Smooth muscle cell (in vitro differentiated cells): ENCODE results near the gene NRG2. TPM values are rescaled to one million over a fixed set of nuclear protein-coding genes. Genes with fewer than 3 reads are reported as not detected.

ENCODE experiments used
- DNase-seq: peaks from one replicate; lab custom pipeline; 2025; ENCODE audit not compliant: unreplicated experiment; lab: John Stamatoyannopoulos, UW
- H2AFZ ChIP-seq: fragments of 200-600 bp; sonication (generic); 2 replicates; pipeline ENCODE4 v1.6.0; 2016; ENCODE audit warnings: antibody characterized with exemption, low read depth, mild to moderate bottlenecking
- H3F3A ChIP-seq: fragments of 200-600 bp; sonication (generic); 2 replicates; pipeline ENCODE4 v1.6.0; 2017; ENCODE audit warnings: antibody characterized with exemption, low read depth
- H3K27ac ChIP-seq: fragments of 200-600 bp; sonication (generic); 2 replicates; pipeline ENCODE4 v1.5.1; 2016; ENCODE audit warnings: low read depth, mild to moderate bottlenecking
- H3K27me3 ChIP-seq: fragments of 200-600 bp; sonication (generic); 2 replicates; pipeline ENCODE4 v1.6.1; 2016; ENCODE audit warnings: low read depth, mild to moderate bottlenecking
- H3K36me3 ChIP-seq: fragments of 200-600 bp; sonication (generic); 2 replicates; pipeline ENCODE4 v1.5.1; 2016; ENCODE audit warnings: low read depth
- H3K4me1 ChIP-seq: fragments of 200-600 bp; sonication (generic); 2 replicates; pipeline ENCODE4 v1.5.1; 2016; ENCODE audit warnings: low read depth
- H3K4me2 ChIP-seq: fragments of 200-600 bp; sonication (generic); 2 replicates; pipeline ENCODE4 v1.6.0; 2016; ENCODE audit warnings: mild to moderate bottlenecking
- H3K4me3 ChIP-seq: fragments of 200-600 bp; sonication (generic); 2 replicates; pipeline ENCODE4 v1.5.1; 2016; ENCODE audit warnings: mild to moderate bottlenecking
- H3K79me2 ChIP-seq: fragments of 200-600 bp; sonication (generic); 2 replicates; pipeline ENCODE4 v1.6.0; 2016; ENCODE audit warnings: low read depth, mild to moderate bottlenecking
- H3K9ac ChIP-seq: fragments of 200-600 bp; sonication (generic); 2 replicates; pipeline ENCODE4 v1.6.0; 2016; ENCODE audit warnings: low read depth
- H3K9me3 ChIP-seq: fragments of 200-600 bp; sonication (generic); replicated peaks from 2 replicates; pipeline ENCODE4 v1.5.1; 2016; ENCODE audit warnings: low read depth
- H4K20me1 ChIP-seq: fragments of 200-600 bp; sonication (generic); 2 replicates; pipeline ENCODE4 v1.6.0; 2016; ENCODE audit warnings: low read depth
- CTCF ChIP-seq: fragments of 200-600 bp; sonication (generic); IDR thresholded peaks from 2 replicates; pipeline ENCODE4 v1.5.1; 2017; ENCODE audit warnings: borderline replicate concordance, mild to moderate bottlenecking, antibody characterized with exemption; ENCODE audit not compliant: insufficient read depth, poor library complexity, severe bottlenecking
- WGBS: methylation state at CpG from one replicate; pipeline ENCODE4 v1.1.7; 2016; ENCODE audit warnings: low lambda C conversion rate; 5-methylcytosine and 5-hydroxymethylcytosine counted together
- polyA plus RNA-seq: library from polyadenylated mRNA; unstranded; fragments of >200 nt; fragmentation: Nextera tagmentation; extraction: Ambion mirVana; gene quantifications from 2 replicates; pipeline ENCODE4 v1.2.1, GENCODE V29; 2016
- total RNA-seq: library from RNA; depleted of rRNA; stranded (reverse); fragments of >200 nt; gene quantifications from 2 replicates; pipeline ENCODE4 v1.2.3, GENCODE V29; 2014

Gene NRG2
- total and polyA plus RNA-seq, 2 experiments from 2014 or later, result 0.09 to 0.25 TPM

- H3K27me3 ChIP-seq, result peaks cover 18% of the 10 kb centered on the region
- no peak overlapping the region for H3K9ac ChIP-seq
- H3K4me2 ChIP-seq, result no peak overlapping the region
- H3K79me2 ChIP-seq, result no peaks in the 10 kb centered on the region
- H3K36me3 ChIP-seq, result no peaks in the 10 kb centered on the region
- no peaks in the 10 kb centered on the region for H3F3A ChIP-seq
- no peaks in the 10 kb centered on the region for H3K9me3 ChIP-seq
- no peak overlapping the region for H2AFZ ChIP-seq
- H3K4me1 ChIP-seq, result no peaks in the 10 kb centered on the region
- DNase-seq, result no peak
- no peak for TF ChIP-seq CTCF
- WGBS, result 82% methylated on average over 9 of the region's 9 CpGs
- H3K4me3 ChIP-seq, result no peak overlapping the region
- no peak overlapping the region for H3K27ac ChIP-seq
- H4K20me1 ChIP-seq, result no peaks in the 10 kb centered on the region
Observed at GRCh38 chr5:139869042-139869790, 173.9 kb downstream of the NRG2 start.

- no peaks in the 10 kb centered on the region for H3K36me3 ChIP-seq
- no peak for TF ChIP-seq CTCF
- H3K4me1 ChIP-seq, result no peaks in the 10 kb centered on the region
- H3K27ac ChIP-seq, result no peak overlapping the region
- no peaks in the 10 kb centered on the region for H3K79me2 ChIP-seq
- no peaks in the 10 kb centered on the region for H4K20me1 ChIP-seq
- peaks cover 18% of the 10 kb centered on the region for H3K27me3 ChIP-seq
- DNase-seq, result no peak
- H3K9ac ChIP-seq, result no peak overlapping the region
- no peaks in the 10 kb centered on the region for H3K9me3 ChIP-seq
- H3K4me3 ChIP-seq, result no peak overlapping the region
- H2AFZ ChIP-seq, result no peak overlapping the region
- H3K4me2 ChIP-seq, result no peak overlapping the region
- H3F3A ChIP-seq, result no peaks in the 10 kb centered on the region
Observed at GRCh38 chr5:139867581-139867980, 175.5 kb downstream of the NRG2 start.

GRCh38 chr5:139867109-139867508 lies 176.0 kb downstream of the NRG2 start:
- no peak overlapping the region for H3K4me2 ChIP-seq
- H3K4me3 ChIP-seq, result no peak overlapping the region
- no peaks in the 10 kb centered on the region for H3K4me1 ChIP-seq
- H3K27ac ChIP-seq, result no peak overlapping the region
- no peak overlapping the region for H3K9ac ChIP-seq
- WGBS, result 60% methylated on average over 2 of the region's 2 CpGs
- H3F3A ChIP-seq, result no peaks in the 10 kb centered on the region
- TF ChIP-seq CTCF, result no peak
- H2AFZ ChIP-seq, result no peak overlapping the region
- no peaks in the 10 kb centered on the region for H4K20me1 ChIP-seq
- DNase-seq, result no peak
- H3K79me2 ChIP-seq, result no peaks in the 10 kb centered on the region
- peaks cover 18% of the 10 kb centered on the region for H3K27me3 ChIP-seq
- no peaks in the 10 kb centered on the region for H3K9me3 ChIP-seq
- no peaks in the 10 kb centered on the region for H3K36me3 ChIP-seq
